T-cell (primary cell): ENCODE data around the gene DYNC1H1. TPM values are rescaled to one million over a fixed set of nuclear protein-coding genes. Genes with fewer than 3 reads are reported as not detected.

ENCODE experiments used
- ATAC-seq, 4 experiments: fragments of 200-7000 bp in 3 of 4; fragments of 150-1000 bp in 1 of 4; cut with Tn5 transposase; replicated peaks in 1 of 4; 1 replicate in 3 of 4; 2 replicates in 1 of 4; pipeline ENCODE4 v1.10.0; 2021; ENCODE audit warnings: moderate library complexity in 3 of 4, mild to moderate bottlenecking in 2 of 4, moderate number of reproducible peaks in 1 of 4
- CTCF ChIA-PET, 2 donors: fragments of 300-600 bp; sonication (Branson Sonifier 250); formaldehyde crosslinking; loops; one replicate each; lab custom pipeline; 2022; ENCODE audit warnings: antibody characterized with exemption in 2 of 2; lab: Charles Lee
- POLR2A ChIA-PET, 2 donors: fragments of 300-600 bp; sonication (Branson Sonifier 250); formaldehyde crosslinking; loops; one replicate each; lab custom pipeline; 2022; ENCODE audit warnings: antibody characterized with exemption in 2 of 2; lab: Charles Lee
- DNase-seq, 35 experiments: peaks; one replicate each; pipeline versions ENCODE4 v3.0.0 to v3.0.0-alpha.2; 2013 to 2023
- H3K27ac ChIP-seq: one replicate; pipeline ENCODE4 v1.5.1; 2013; ENCODE audit warnings: low read length
- H3K27me3 ChIP-seq, 2 experiments: replicated peaks in 1 of 2; 1 replicate in 1 of 2; 2 replicates in 1 of 2; pipeline versions ENCODE4 v1.6.1 to v1.7.0; 2013; ENCODE audit warnings: low read length in 1 of 2, mixed read lengths in 1 of 2; ENCODE audit not compliant: control insufficient read depth in 2 of 2, insufficient read depth in 2 of 2; ENCODE audit errors: extremely low read depth in 1 of 2
- H3K36me3 ChIP-seq, 2 donors: 1 replicate in 1 of 2; 2 replicates in 1 of 2; pipeline versions ENCODE4 v1.6.1 to v1.7.0; 2013; ENCODE audit warnings: low read length in 1 of 2; ENCODE audit not compliant: control insufficient read depth in 2 of 2, insufficient read depth in 1 of 2; ENCODE audit errors: extremely low read depth in 1 of 2
- H3K4me1 ChIP-seq, 2 experiments: 1 replicate in 1 of 2; 2 replicates in 1 of 2; pipeline versions ENCODE4 v1.6.1 to v1.7.0; 2013; ENCODE audit warnings: low read length in 2 of 2, mixed read lengths in 1 of 2; ENCODE audit not compliant: insufficient read depth in 2 of 2, control insufficient read depth in 1 of 2; ENCODE audit errors: extremely low read depth in 1 of 2
- H3K4me3 ChIP-seq, 2 donors: 1 replicate in 1 of 2; 2 replicates in 1 of 2; pipeline versions ENCODE4 v1.5.1 to v1.7.0; 2013; ENCODE audit warnings: mild to moderate bottlenecking in 2 of 2, low read length in 1 of 2, moderate library complexity in 1 of 2; ENCODE audit not compliant: control insufficient read depth in 1 of 2; ENCODE audit errors: extremely low read depth in 1 of 2
- H3K9me3 ChIP-seq: 2 replicates; pipeline ENCODE4 v1.7.0; 2013
- H3K27ac Mint-ChIP-seq, 2 donors: one replicate each; pipeline ENCODE4 v1.8.0; 2020 to 2021; ENCODE audit warnings: mild to moderate bottlenecking in 2 of 2, mixed read lengths in 2 of 2
- H3K27me3 Mint-ChIP-seq, 2 donors: one replicate each; pipeline ENCODE4 v1.8.0; 2021 to 2022; ENCODE audit warnings: mixed read lengths in 2 of 2
- H3K36me3 Mint-ChIP-seq: one replicate; pipeline ENCODE4 v1.8.0; 2021; ENCODE audit warnings: mixed read lengths
- H3K4me1 Mint-ChIP-seq, 3 donors: one replicate each; pipeline ENCODE4 v1.8.0; 2020 to 2022; ENCODE audit warnings: mixed read lengths in 3 of 3, mild to moderate bottlenecking in 1 of 3
- H3K4me3 Mint-ChIP-seq, 3 donors: one replicate each; pipeline ENCODE4 v1.8.0; 2020 to 2022; ENCODE audit warnings: mild to moderate bottlenecking in 3 of 3, mixed read lengths in 3 of 3, moderate library complexity in 3 of 3
- H3K9me3 Mint-ChIP-seq, 3 donors: one replicate each; pipeline ENCODE4 v1.8.0; 2020 to 2022; ENCODE audit warnings: mixed read lengths in 3 of 3
- WGBS: methylation state at CpG from one replicate; pipeline ENCODE4 v1.1.5; 2013; ENCODE audit warnings: missing lambda C conversion rate; ENCODE audit not compliant: insufficient coverage; 5-methylcytosine and 5-hydroxymethylcytosine counted together
- total RNA-seq, 35 experiments: library from RNA in 6 of 35; stranded (reverse) in 6 of 35; fragments of 120-200 nt in 1 of 35; gene quantifications; one replicate each; pipeline versions ENCODE4 v1.2.1 to v1.2.4 and lab custom pipeline; 2013 to 2026

The DYNC1H1 gene
- total RNA-seq, 5 donors from 2014 or later (not counting 1 experiment from before 2014, with no cell fraction given): 271 to 310 (median 279) TPM

DNA sequence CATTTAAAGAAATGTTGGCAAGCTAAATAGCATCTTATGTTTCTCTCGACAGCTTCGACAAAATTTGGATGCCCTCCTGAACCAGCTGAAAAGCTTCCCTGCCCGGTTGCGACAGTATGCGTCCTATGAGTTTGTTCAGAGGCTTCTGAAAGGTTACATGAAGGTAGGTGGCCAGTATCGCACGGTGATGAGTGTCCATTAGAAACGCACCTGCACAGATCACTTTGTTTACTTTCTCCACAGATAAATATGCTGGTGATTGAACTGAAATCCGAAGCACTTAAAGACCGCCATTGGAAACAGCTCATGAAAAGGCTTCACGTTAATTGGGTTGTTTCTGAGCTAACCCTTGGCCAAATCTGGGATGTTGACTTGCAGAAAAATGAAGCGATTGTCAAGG lies 36.5 kb downstream of the DYNC1H1 start:
- no peak overlapping the region for H3K27ac ChIP-seq
- no peak overlapping the region for H3K4me3 ChIP-seq
- H3K36me3 ChIP-seq: peaks cover 20 to 88% of the 10 kb centered on the region in 2 donors
- Mint-ChIP-seq H3K4me3 (no peak overlapping the region), H3K9me3 (no peaks in the 10 kb centered on the region), H3K27ac (no peak overlapping the region), H3K27me3 (no peaks in the 10 kb centered on the region), H3K4me1 (no peaks in the 10 kb centered on the region), H3K36me3 (peaks cover 63% of the 10 kb centered on the region)
- no peaks in the 10 kb centered on the region for H3K27me3 ChIP-seq
- ChIA-PET POLR2A (interaction anchor here in 1 of 2 donors (0.6 to 0.7 kb wide), 2 partner anchors 44 to 138 kb away, joined by 3 to 9 read pairs; no protein-coding TSS in a partner anchor), CTCF (interaction anchor here (0.6 to 0.7 kb wide), 3 partner anchors 44 to 1790 kb away, joined by 3 to 8 read pairs (median 3); no protein-coding TSS in a partner anchor)
- DNase-seq (no peak), ATAC-seq (no peak)
- no peaks in the 10 kb centered on the region for H3K9me3 ChIP-seq
- WGBS: 97% methylated on average over 6 of the region's 12 CpGs
- no peaks in the 10 kb centered on the region for H3K4me1 ChIP-seq

DNA sequence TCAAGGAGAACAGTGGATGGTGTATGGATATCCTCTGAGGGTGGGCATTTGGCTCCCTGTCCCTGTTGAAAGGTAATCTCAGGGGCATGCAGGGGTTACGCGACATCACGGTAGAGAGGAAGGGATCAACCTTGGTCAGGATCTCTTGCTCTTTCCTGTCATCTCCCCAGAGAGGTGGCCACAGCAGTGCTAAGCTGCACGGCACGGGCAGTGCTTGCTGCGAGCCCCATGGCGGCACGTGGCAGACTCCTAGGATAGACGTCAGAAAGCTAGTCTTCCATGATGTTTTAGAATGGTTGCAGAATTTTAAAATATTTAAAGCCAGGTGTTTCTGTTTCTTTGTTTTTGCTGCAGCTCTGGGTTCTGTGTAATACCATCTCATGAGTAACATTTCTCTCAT lies 41.0 kb downstream of the DYNC1H1 start:
- Mint-ChIP-seq H3K4me3 (no peak overlapping the region), H3K27ac (no peak overlapping the region), H3K27me3 (no peaks in the 10 kb centered on the region), H3K36me3 (peaks cover 72% of the 10 kb centered on the region), H3K9me3 (no peaks in the 10 kb centered on the region), H3K4me1 (no peaks in the 10 kb centered on the region)
- ATAC-seq (no peak), DNase-seq (no peak)
- Histone ChIP-seq H3K4me1 (no peaks in the 10 kb centered on the region), H3K27me3 (no peaks in the 10 kb centered on the region), H3K27ac (no peak overlapping the region), H3K9me3 (no peaks in the 10 kb centered on the region), H3K36me3 (peaks cover 28 to 93% of the 10 kb centered on the region in 2 donors), H3K4me3 (no peak overlapping the region)
- POLR2A ChIA-PET: no interaction called here
- WGBS: 97% methylated on average over 9 of the region's 9 CpGs
- CTCF ChIA-PET: no interaction called here

DNA sequence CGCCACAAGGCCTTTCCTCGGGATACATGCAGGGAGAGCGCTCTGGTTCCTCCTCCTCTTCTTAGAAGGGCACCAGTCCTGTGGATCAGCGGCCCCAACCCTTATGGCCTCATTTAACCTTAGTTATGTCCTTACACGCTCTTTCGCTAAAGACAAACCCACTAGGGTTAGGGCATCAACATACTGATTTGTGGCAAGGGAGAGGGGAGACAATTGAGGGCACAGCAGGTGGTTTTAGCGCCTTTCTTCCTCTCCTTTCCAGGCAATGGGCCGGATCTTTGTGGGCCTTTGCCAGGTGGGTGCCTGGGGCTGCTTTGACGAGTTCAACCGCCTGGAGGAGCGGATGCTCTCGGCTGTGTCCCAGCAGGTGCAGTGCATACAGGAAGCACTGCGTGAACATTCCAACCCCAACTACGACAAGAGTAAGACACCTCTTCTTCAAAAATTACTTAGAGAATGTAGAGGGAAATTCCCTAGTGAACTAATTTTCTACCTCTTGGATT lies 43.6 kb downstream of the DYNC1H1 start:
- Mint-ChIP-seq H3K9me3 (no peaks in the 10 kb centered on the region), H3K27ac (no peak overlapping the region), H3K27me3 (no peaks in the 10 kb centered on the region), H3K4me3 (no peak overlapping the region), H3K36me3 (peaks cover 76% of the 10 kb centered on the region), H3K4me1 (no peaks in the 10 kb centered on the region)
- H3K27me3 ChIP-seq: no peaks in the 10 kb centered on the region
- 93% methylated on average over 7 of the region's 14 CpGs for WGBS
- ChIA-PET CTCF (no interaction called here), POLR2A (no interaction called here)
- DNase-seq: no peak
- no peaks in the 10 kb centered on the region for H3K9me3 ChIP-seq
- no peak for ATAC-seq
- no peak overlapping the region for H3K27ac ChIP-seq
- H3K36me3 ChIP-seq: peaks cover 23 to 95% of the 10 kb centered on the region in 2 donors
- H3K4me1 ChIP-seq: no peaks in the 10 kb centered on the region
- no peak overlapping the region for H3K4me3 ChIP-seq

DNA sequence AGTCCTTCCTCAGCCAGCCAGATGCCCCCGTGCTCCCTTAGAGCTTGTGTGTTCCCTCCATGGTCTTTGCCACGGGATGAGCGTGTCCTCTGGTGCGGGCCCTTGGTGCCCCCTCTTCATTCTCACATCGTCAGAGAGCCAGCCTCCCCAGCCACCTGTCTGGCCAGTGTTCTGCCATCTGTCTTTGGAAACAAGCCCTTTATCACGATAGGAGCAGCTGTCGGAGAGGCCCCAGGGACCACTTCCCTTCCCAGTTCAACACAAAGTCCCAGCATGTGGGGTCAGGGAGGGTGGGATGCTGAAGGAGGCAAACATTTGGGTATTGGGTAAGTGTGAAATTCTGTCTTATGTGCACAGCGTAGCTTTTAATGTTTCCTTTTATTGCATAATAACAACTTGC lies 44.5 kb downstream of the DYNC1H1 start:
- ATAC-seq (no peak), DNase-seq (no peak)
- no peaks in the 10 kb centered on the region for H3K27me3 Mint-ChIP-seq
- H3K27ac ChIP-seq: no peak overlapping the region
- H3K27ac Mint-ChIP-seq: no peak overlapping the region
- H3K9me3 ChIP-seq: no peaks in the 10 kb centered on the region
- no peak overlapping the region for H3K4me3 ChIP-seq
- H3K4me1 ChIP-seq: no peaks in the 10 kb centered on the region
- ChIA-PET CTCF (interaction anchor here in 1 of 2 donors (0.6 kb wide), 1 partner anchor 65 kb away, joined by 5 read pairs; no protein-coding TSS in a partner anchor), POLR2A (interaction anchor here in 1 of 2 donors (0.6 kb wide), 1 partner anchor 22 kb away, joined by 3 read pairs; no protein-coding TSS in a partner anchor)
- WGBS: 91% methylated on average over 4 of the region's 8 CpGs
- H3K27me3 ChIP-seq: no peaks in the 10 kb centered on the region
- H3K4me3 Mint-ChIP-seq: no peak overlapping the region
- no peaks in the 10 kb centered on the region for H3K4me1 Mint-ChIP-seq
- H3K9me3 Mint-ChIP-seq: no peaks in the 10 kb centered on the region
- peaks cover 28 to 96% of the 10 kb centered on the region in 2 donors for H3K36me3 ChIP-seq
- peaks cover 82% of the 10 kb centered on the region for H3K36me3 Mint-ChIP-seq

DNA sequence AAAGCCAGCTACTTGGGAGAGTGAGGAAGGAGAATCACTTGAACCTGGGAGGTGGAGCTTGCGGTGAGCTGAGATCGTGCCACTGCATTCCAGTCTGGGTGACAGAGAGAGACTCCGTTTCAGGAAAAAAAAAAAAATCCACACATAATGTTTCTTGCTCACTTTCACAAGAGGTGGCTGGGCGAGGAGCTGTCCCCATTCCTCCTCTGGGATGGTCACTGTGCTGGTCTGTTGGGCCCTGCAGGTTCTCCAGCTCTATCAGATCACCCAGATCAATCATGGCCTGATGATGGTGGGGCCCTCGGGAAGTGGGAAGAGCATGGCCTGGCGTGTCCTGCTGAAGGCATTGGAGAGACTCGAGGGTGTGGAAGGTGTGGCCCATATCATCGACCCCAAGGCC lies 47.3 kb downstream of the DYNC1H1 start:
- H3K4me3 ChIP-seq: no peak overlapping the region
- H3K27ac ChIP-seq: no peak overlapping the region
- Mint-ChIP-seq H3K27me3 (no peaks in the 10 kb centered on the region), H3K4me1 (no peaks in the 10 kb centered on the region), H3K27ac (no peak overlapping the region), H3K4me3 (no peak overlapping the region), H3K9me3 (no peaks in the 10 kb centered on the region), H3K36me3 (peaks cover 87% of the 10 kb centered on the region)
- H3K4me1 ChIP-seq: no peaks in the 10 kb centered on the region
- H3K36me3 ChIP-seq: peaks cover 35 to 99% of the 10 kb centered on the region in 2 donors
- ChIA-PET CTCF (interaction anchor here in 1 of 2 donors (0.7 kb wide), 1 partner anchor 30 kb away, joined by 3 read pairs; no protein-coding TSS in a partner anchor), POLR2A (interaction anchor here in 1 of 2 donors (0.7 kb wide), 1 partner anchor 1607 kb away, joined by 3 read pairs; no protein-coding TSS in a partner anchor)
- no peak for ATAC-seq
- no peaks in the 10 kb centered on the region for H3K9me3 ChIP-seq
- H3K27me3 ChIP-seq: no peaks in the 10 kb centered on the region
- DNase-seq: no peak
- 93% methylated on average over 2 of the region's 8 CpGs for WGBS

DNA sequence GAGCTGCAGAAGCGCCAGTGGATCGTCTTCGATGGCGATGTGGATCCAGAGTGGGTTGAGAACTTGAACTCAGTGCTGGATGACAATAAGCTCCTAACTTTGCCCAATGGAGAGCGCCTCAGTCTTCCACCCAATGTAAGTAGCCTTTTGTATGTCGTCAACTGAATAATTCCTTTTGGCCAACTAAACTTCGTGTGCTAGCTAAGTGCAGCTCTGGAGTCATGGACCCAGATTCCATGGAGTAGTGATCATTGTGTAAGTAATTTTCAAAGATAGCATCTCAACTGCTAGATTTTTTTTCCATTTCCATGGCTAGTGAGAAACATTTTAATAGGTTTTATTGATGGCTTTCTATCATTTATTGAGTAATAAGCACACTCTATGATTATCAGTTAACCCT lies 48.0 kb downstream of the DYNC1H1 start:
- ChIA-PET CTCF (no interaction called here), POLR2A (interaction anchor here in 1 of 2 donors (0.6 kb wide), 1 partner anchor 55 kb away, joined by 4 read pairs; no protein-coding TSS in a partner anchor)
- no peaks in the 10 kb centered on the region for H3K27me3 Mint-ChIP-seq
- no peak for DNase-seq
- no peak for ATAC-seq
- no peak overlapping the region for H3K27ac Mint-ChIP-seq
- no peaks in the 10 kb centered on the region for H3K4me1 Mint-ChIP-seq
- no peak overlapping the region for H3K4me3 ChIP-seq
- peaks cover 84% of the 10 kb centered on the region for H3K36me3 Mint-ChIP-seq
- no peaks in the 10 kb centered on the region for H3K9me3 Mint-ChIP-seq
- no peaks in the 10 kb centered on the region for H3K4me1 ChIP-seq
- peaks cover 34 to 99% of the 10 kb centered on the region in 2 donors for H3K36me3 ChIP-seq
- H3K27ac ChIP-seq: no peak overlapping the region
- no peaks in the 10 kb centered on the region for H3K27me3 ChIP-seq
- WGBS: 93% methylated on average over 6 of the region's 7 CpGs
- no peaks in the 10 kb centered on the region for H3K9me3 ChIP-seq
- H3K4me3 Mint-ChIP-seq: no peak overlapping the region
